Naive B cell (primary cell): ENCODE data around the gene KRT17. TPM values are rescaled to one million over a fixed set of nuclear protein-coding genes. Genes with fewer than 3 reads are reported as not detected.
"Not testable (repeated sequence)": the region's sequence is repeated elsewhere in the genome, so short reads cannot be mapped to it uniquely, and the experiment has no call there.

Source experiments
- ATAC-seq, 2 donors: fragments of 150-1000 bp; cut with Tn5 transposase; 2 replicates each; pipeline ENCODE4 v1.10.0; 2021; ENCODE audit warnings: low read depth in 2 of 2, mild to moderate bottlenecking in 2 of 2, moderate library complexity in 2 of 2
- DNase-seq: peaks from one replicate; pipeline ENCODE4 v3.0.0; 2022
- H3K27ac Mint-ChIP-seq, 6 donors: one replicate each; pipeline ENCODE4 v1.8.0; 2020 to 2022; ENCODE audit warnings: mild to moderate bottlenecking in 6 of 6, mixed read lengths in 6 of 6, moderate library complexity in 5 of 6, inconsistent platforms in 2 of 6
- H3K27me3 Mint-ChIP-seq, 3 donors: one replicate each; pipeline ENCODE4 v1.8.0; 2021 to 2022; ENCODE audit warnings: mixed read lengths in 3 of 3, mild to moderate bottlenecking in 1 of 3
- H3K36me3 Mint-ChIP-seq, 2 donors: one replicate each; pipeline ENCODE4 v1.8.0; 2020 to 2022; ENCODE audit warnings: mixed read lengths in 2 of 2, inconsistent platforms in 1 of 2, mild to moderate bottlenecking in 1 of 2
- H3K4me1 Mint-ChIP-seq, 3 donors: one replicate each; pipeline ENCODE4 v1.8.0; 2020 to 2022; ENCODE audit warnings: mixed read lengths in 3 of 3, inconsistent platforms in 1 of 3, mild to moderate bottlenecking in 1 of 3, moderate library complexity in 1 of 3
- H3K4me3 Mint-ChIP-seq, 8 donors: one replicate each; pipeline ENCODE4 v1.8.0; 2020 to 2022; ENCODE audit warnings: mild to moderate bottlenecking in 8 of 8, mixed read lengths in 8 of 8, moderate library complexity in 8 of 8, inconsistent platforms in 2 of 8
- H3K9me3 Mint-ChIP-seq, 7 donors: one replicate each; pipeline ENCODE4 v1.8.0; 2020 to 2022; ENCODE audit warnings: mixed read lengths in 7 of 7, mild to moderate bottlenecking in 5 of 7, inconsistent platforms in 2 of 7, moderate library complexity in 1 of 7
- polyA plus RNA-seq, 6 donors: library from polyadenylated mRNA; unstranded; fragments of 300-500 nt; fragmentation: Illumina TruSeq; gene quantifications; one replicate each; pipeline ENCODE4 v1.2.3, GENCODE V29; 2021; ENCODE audit warnings: low read depth in 6 of 6

KRT17 gene
- polyA plus RNA-seq, 6 donors from 2014 or later, result not detected

GRCh38 chr17:41650794-41651624 lies 26.6 kb upstream of the KRT17 start:
- DNase-seq, result no peak
- H3K4me1 Mint-ChIP-seq, result peaks cover 11 to 14% (median 12%) of the 10 kb centered on the region in 3 donors
- no peaks in the 10 kb centered on the region for H3K9me3 Mint-ChIP-seq
- H3K4me3 Mint-ChIP-seq, result peak overlapping the region in 2 of 8 donors; percentile 44 to 59
- H3K27ac Mint-ChIP-seq, result no peak overlapping the region
- no peak for ATAC-seq
- no peaks in the 10 kb centered on the region for H3K36me3 Mint-ChIP-seq
- peaks cover 5 to 8% (median 7%) of the 10 kb centered on the region in 3 donors for H3K27me3 Mint-ChIP-seq

- DNase-seq (no peak), ATAC-seq (no peak)
- H3K9me3 Mint-ChIP-seq, result no peaks in the 10 kb centered on the region
- H3K36me3 Mint-ChIP-seq, result no peaks in the 10 kb centered on the region
- H3K4me1 Mint-ChIP-seq, result peaks cover 11 to 14% (median 12%) of the 10 kb centered on the region in 3 donors
- no peak overlapping the region for H3K4me3 Mint-ChIP-seq
- H3K27me3 Mint-ChIP-seq, result peaks cover under 1 to 8% (median 5%) of the 10 kb centered on the region in 3 donors
- H3K27ac Mint-ChIP-seq, result no peak overlapping the region
These were observed 25.6 kb upstream of the KRT17 start for GRCh38 chr17:41649923-41650519.

- peak; percentile 84 to 89 for ATAC-seq
- peaks cover 11 to 14% (median 12%) of the 10 kb centered on the region in 3 donors for H3K4me1 Mint-ChIP-seq
- DNase-seq, result peak; percentile 84
- H3K36me3 Mint-ChIP-seq, result no peaks in the 10 kb centered on the region
- peaks cover 0 to 8% (median 5%) of the 10 kb centered on the region in 3 donors for H3K27me3 Mint-ChIP-seq
- peak overlapping the region; percentile 12 to 94 (median 74) for H3K27ac Mint-ChIP-seq
- peak overlapping the region in 7 of 8 donors; percentile 46 to 90 (median 88) for H3K4me3 Mint-ChIP-seq
- H3K9me3 Mint-ChIP-seq, result no peaks in the 10 kb centered on the region
These were observed 24.2 kb upstream of the KRT17 start for GRCh38 chr17:41648411-41649195.

GRCh38 chr17:41647940-41648410 lies 23.6 kb upstream of the KRT17 start:
- DNase-seq (peak; percentile 79), ATAC-seq (peak; percentile 76 to 77)
- Mint-ChIP-seq H3K27me3 (peaks cover 0 to 8% (median 5%) of the 10 kb centered on the region in 3 donors), H3K4me3 (peak overlapping the region in 7 of 8 donors; percentile 46 to 90 (median 88)), H3K9me3 (no peaks in the 10 kb centered on the region), H3K36me3 (no peaks in the 10 kb centered on the region), H3K4me1 (peaks cover 11 to 14% (median 12%) of the 10 kb centered on the region in 3 donors), H3K27ac (peak overlapping the region in 3 of 6 donors; percentile 17 to 93 (median 76))

- Mint-ChIP-seq H3K4me3 (peak overlapping the region in 2 of 8 donors; percentile 39 to 87), H3K36me3 (no peaks in the 10 kb centered on the region), H3K4me1 (peaks cover 11 to 14% (median 12%) of the 10 kb centered on the region in 3 donors), H3K27ac (no peak overlapping the region), H3K9me3 (no peaks in the 10 kb centered on the region), H3K27me3 (peaks cover 0 to 7% (median 5%) of the 10 kb centered on the region in 3 donors)
- DNase-seq, result no peak
- ATAC-seq, result no peak
These were observed 22.9 kb upstream of the KRT17 start for GRCh38 chr17:41647038-41647813.

- H3K27ac Mint-ChIP-seq, result no peak overlapping the region
These were observed 18.1 kb upstream of the KRT17 start for GRCh38 chr17:41642252-41643156.

GRCh38 chr17:41640596-41640995 lies 16.2 kb upstream of the KRT17 start:
- peaks cover 0 to 13% (median 11%) of the 10 kb centered on the region in 3 donors for H3K27me3 Mint-ChIP-seq
- not testable (repeated sequence) for H3K9me3 Mint-ChIP-seq, DNase-seq, H3K4me1 Mint-ChIP-seq, ATAC-seq, H3K4me3 Mint-ChIP-seq, H3K36me3 Mint-ChIP-seq, H3K27ac Mint-ChIP-seq

More at GRCh38 chr17:41642252-41643156, 18.1 kb upstream of the KRT17 start:
- no peaks in the 10 kb centered on the region for H3K36me3 Mint-ChIP-seq
- no peaks in the 10 kb centered on the region for H3K4me1 Mint-ChIP-seq
- H3K27me3 Mint-ChIP-seq, result peaks cover 0 to 13% (median 11%) of the 10 kb centered on the region in 3 donors
- no peak for ATAC-seq
- no peak overlapping the region for H3K4me3 Mint-ChIP-seq
- no peaks in the 10 kb centered on the region for H3K9me3 Mint-ChIP-seq
- DNase-seq, result no peak

- ATAC-seq, result no peak
- peak overlapping the region in 1 of 6 donors; percentile 56 for H3K27ac Mint-ChIP-seq
- H3K36me3 Mint-ChIP-seq, result no peaks in the 10 kb centered on the region
- H3K4me1 Mint-ChIP-seq, result no peaks in the 10 kb centered on the region
- peaks cover 0 to 13% (median 11%) of the 10 kb centered on the region in 3 donors for H3K27me3 Mint-ChIP-seq
- no peak overlapping the region for H3K4me3 Mint-ChIP-seq
- no peaks in the 10 kb centered on the region for H3K9me3 Mint-ChIP-seq
- DNase-seq, result no peak
These were observed 15.4 kb upstream of the KRT17 start for GRCh38 chr17:41639492-41640473.

GRCh38 chr17:41638941-41639340 lies 14.6 kb upstream of the KRT17 start:
- Mint-ChIP-seq H3K36me3 (no peaks in the 10 kb centered on the region), H3K27me3 (peaks cover 0 to 13% (median 11%) of the 10 kb centered on the region in 3 donors), H3K4me1 (no peaks in the 10 kb centered on the region), H3K4me3 (no peak overlapping the region), H3K9me3 (no peaks in the 10 kb centered on the region), H3K27ac (no peak overlapping the region)
- ATAC-seq (no peak), DNase-seq (no peak)

- Mint-ChIP-seq H3K27me3 (peaks cover 0 to 13% (median 11%) of the 10 kb centered on the region in 3 donors), H3K4me3 (no peak overlapping the region), H3K9me3 (no peaks in the 10 kb centered on the region), H3K4me1 (no peaks in the 10 kb centered on the region), H3K36me3 (no peaks in the 10 kb centered on the region), H3K27ac (no peak overlapping the region)
- no peak for ATAC-seq
- no peak for DNase-seq
These were observed 13.8 kb upstream of the KRT17 start for GRCh38 chr17:41638194-41638593.

- H3K27ac Mint-ChIP-seq, result no peak overlapping the region
- no peaks in the 10 kb centered on the region for H3K4me1 Mint-ChIP-seq
- H3K27me3 Mint-ChIP-seq, result peaks cover 0 to 13% (median 11%) of the 10 kb centered on the region in 3 donors
- DNase-seq (no peak), ATAC-seq (no peak)
- H3K9me3 Mint-ChIP-seq, result no peaks in the 10 kb centered on the region
- no peak overlapping the region for H3K4me3 Mint-ChIP-seq
- no peaks in the 10 kb centered on the region for H3K36me3 Mint-ChIP-seq
These were observed 12.3 kb upstream of the KRT17 start for GRCh38 chr17:41636652-41637051.
